GM19043 (cell line): ENCODE data around the gene NOS3.

ENCODE experiments used
- ATAC-seq: cut with Tn5 transposase; IDR thresholded peaks from one replicate; pipeline ENCODE4 v1.9.1; 2021; ENCODE audit warnings: low read depth; ENCODE audit not compliant: unreplicated experiment

The NOS3 gene

DNA sequence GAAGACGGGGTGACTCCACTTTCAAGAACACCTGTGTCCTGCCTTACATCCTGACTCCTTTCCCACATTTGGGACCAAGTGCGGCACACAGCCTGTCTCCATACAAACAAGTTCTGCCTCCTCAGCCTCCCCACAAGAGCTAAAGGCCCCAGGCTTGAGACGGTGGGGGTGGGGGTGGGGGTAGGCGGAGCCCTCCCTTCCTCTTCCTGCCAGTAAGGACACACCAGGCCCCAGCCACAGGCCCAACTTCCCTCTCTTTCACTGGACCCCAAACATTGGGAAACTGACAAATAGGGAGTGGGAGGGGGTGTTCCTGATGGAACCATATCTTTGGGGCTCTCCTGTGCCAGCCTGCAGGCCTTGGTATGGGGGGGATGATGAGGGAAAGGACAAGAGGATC, 62.3 kb downstream of the NOS3 start:
- no peak for ATAC-seq

DNA sequence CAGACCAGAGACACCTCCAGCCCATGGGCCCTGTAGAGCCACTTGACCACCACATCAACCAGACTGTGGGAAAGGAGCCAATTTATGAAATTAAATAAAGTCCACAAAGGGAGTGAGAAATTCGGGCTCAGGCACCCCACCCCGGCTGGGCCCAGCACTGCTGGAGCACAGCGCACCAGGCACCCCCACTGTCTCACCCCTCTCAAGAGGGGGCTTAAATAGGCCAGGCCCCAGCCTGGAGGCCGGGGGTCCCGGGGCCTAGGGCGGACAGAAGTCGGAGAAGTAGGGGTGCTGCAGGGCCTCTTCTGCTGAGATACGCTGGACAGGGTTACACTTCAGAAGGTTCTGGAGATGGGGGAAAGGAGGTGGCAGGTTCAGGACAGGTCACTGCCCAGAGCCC, 62.9 kb downstream of the NOS3 start:
- no peak for ATAC-seq

GRCh38 chr7:151056283-151056665, 65.5 kb downstream of the NOS3 start:
- no peak for ATAC-seq

GRCh38 chr7:151056666-151057505, 66.1 kb downstream of the NOS3 start:
- ATAC-seq = no peak

- peak; percentile 7 for ATAC-seq
Measured at GRCh38 chr7:151057506-151057988, 66.7 kb downstream of the NOS3 start, which contains the start of gene CDK5. Gene CDK5, minus strand, starts transcription at chr7:151057897. Its CDS starts 49 bp downstream, at chr7:151057848.

DNA sequence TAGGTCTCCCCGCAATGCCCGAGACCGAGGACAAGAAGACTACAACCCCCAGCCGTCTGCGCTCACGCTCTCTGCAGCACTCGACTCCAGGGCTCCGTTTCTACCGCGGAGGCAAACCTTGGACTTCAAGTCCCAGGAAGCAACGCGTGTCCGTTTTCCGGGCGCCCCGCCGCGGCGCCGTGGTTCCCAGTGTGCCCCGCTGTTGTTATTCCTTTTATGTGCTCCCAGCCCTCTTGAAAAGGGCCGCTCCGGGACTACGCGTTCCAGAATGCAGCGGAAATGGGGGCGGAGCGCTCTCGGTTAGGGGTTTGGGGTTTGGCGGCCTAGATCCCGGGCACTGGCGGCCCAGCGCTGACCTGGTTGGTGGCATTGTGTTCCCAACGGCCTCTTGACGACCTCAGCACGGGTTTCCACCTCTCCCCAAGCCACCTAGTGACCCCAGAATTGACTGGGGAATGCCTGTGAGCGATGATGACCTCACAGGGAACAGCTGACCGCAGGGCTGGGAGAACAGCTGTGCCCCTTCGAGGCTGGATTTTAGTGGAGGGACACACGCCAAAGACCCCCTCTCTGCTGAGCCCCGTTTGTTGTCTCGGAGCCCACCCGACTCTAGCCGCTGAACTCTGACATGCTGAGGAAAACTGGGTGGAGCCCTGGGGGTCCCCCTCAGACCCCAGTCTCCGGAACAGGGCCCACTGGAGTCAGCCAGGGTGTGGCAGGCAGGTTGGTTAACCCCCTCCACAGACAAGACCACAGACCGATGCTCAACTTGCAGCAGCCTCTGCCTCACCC, 67.4 kb downstream of the NOS3 start:
- peak; percentile 89 for ATAC-seq

DNA sequence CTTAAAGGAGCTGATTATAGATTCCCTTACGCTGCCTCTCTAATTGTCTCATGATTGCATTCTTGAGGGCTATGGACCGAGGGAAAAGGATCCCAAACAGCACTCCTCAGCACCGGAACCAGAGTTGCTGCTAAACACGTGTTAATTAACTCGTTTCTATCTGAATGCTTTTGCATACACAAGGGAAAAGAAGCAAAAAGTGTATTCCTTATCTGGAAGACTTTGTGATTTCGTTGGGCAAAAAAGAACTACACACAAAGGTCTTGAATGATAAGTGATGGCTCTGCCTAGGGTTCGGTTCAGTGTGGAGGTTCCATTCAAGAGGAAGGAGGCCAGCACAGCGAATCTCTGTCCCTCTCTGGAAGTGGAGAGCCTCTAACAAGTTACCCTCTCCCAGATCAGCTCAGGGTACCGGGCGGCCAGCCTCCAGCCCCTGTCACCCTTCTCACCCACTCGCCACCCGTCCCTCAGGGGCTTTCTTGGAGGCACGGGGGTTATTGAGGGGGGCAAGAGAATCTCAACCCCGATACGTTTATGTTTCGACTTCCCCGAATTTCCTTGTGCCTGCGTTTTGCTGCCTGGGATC, 68.1 kb downstream of the NOS3 start:
- ATAC-seq = no peak

- ATAC-seq = peak; percentile 19
Measured at GRCh38 chr7:151059367-151060112, 68.7 kb downstream of the NOS3 start, which contains the start of gene SLC4A2. Gene SLC4A2, plus strand, starts transcription at chr7:151059589. Its CDS starts 2,399 bp downstream, at chr7:151061988.

DNA sequence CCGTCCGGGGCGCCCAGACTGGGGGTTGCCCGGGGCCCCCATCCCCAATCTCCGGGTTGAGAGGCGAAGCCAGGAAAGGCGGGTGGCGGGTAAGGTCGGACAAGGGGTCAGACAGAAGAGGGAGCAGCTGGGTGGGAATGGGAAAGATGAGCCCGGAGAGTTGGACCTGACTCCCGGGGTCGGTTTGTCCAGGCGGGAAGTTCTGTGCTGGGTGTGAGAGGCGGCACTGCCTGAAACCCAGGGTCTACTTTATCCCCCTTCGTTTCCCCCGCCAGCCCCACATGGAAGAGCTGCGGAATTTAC, 69.2 kb downstream of the NOS3 start:
- no peak for ATAC-seq

DNA sequence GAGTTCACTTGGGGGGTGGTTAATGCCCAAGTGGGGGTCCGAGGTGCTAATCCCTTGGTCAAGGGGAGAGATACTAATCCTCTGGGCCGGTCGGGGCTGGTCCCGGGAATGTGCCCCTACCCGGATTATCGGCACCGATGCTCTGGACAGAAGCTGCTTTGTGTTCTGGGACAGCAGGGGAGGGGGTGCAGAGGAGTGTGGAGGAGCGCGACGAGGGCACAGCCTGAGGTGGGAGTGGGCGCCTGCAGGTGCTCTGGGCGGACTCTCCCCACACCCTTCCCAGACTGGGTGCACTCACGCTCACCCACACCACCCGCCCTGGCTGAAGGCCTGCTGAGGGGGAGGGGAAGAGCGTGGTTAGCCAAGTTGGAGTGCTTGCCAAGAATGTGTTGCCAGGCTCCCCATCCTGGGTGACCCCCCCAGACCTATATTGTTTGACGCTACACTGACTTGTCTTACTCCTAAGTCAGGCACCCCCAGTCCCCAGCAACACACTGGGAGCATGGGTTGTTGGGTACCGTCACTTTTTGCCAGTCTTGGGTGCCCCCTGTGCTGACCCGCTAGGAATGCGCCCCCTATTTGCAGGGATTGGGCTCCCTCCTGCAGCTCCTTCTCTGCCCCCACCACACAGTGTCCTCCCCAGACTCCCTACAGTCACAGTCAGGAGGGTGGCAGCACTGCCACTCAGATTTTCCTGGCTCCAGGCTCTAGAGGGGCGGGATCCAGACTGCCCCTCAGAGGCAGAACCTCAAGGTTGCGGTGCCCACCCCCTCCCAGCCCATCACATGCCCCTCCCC, 69.8 kb downstream of the NOS3 start:
- no peak for ATAC-seq

- ATAC-seq = no peak
Measured at GRCh38 chr7:151061213-151062110, 70.6 kb downstream of the NOS3 start.

DNA sequence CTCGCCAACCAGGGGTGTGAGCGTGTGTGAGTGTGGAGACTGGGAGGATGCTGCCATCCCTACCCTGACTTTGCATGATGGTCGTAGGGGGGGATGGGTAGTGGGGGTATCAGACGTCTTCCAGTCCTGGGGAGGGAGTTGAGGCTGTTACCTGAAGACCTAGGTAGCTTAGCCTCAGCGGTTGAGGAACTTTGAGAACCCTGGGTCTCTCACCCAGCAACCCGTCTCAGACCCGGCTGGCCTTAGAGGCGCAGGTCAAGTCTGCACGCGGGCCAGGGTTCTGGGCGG, 71.2 kb downstream of the NOS3 start:
- no peak for ATAC-seq

GRCh38 chr7:151062399-151063211, 71.8 kb downstream of the NOS3 start:
- no peak for ATAC-seq

DNA sequence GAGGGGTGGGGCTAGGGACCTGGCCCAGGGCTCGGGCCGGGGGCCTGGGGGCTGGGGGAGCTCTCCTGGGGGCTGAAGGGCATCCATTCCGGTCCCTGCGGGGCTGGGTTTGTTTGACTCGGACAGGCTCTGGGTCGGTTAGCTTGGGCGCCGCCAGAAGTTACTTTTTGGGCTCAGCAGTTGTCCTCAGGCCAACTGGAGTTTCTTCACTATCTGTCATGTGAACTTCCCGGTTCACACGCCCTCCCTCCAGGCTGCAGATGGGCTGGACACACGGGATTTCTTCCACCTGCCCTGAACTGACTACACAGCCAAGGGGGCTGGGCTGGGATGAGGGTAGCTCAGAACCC, 72.4 kb downstream of the NOS3 start:
- no peak for ATAC-seq
